NT2/D1 (cell line): Measurements from ENCODE around the gene OPALIN.
"Not testable (repeated sequence)": the region's sequence is repeated elsewhere in the genome, so short reads cannot be mapped to it uniquely, and the experiment has no call there.

Source experiments
- DNase-seq: peaks from one replicate; pipeline ENCODE4 v3.0.0-alpha.2; 2011; ENCODE audit warnings: low read depth, low spot score
- H3K27me3 ChIP-seq: 2 replicates; pipeline ENCODE4 v1.6.0; 2011; ENCODE audit warnings: mild to moderate bottlenecking; ENCODE audit not compliant: insufficient read length, insufficient read depth
- H3K36me3 ChIP-seq: 2 replicates; pipeline ENCODE4 v1.6.1; 2011; ENCODE audit warnings: mild to moderate bottlenecking, low read length, mixed read lengths; ENCODE audit not compliant: insufficient read depth, insufficient read length
- H3K4me1 ChIP-seq: 2 replicates; pipeline ENCODE4 v1.5.1; 2011; ENCODE audit not compliant: insufficient read depth, insufficient read length
- H3K4me3 ChIP-seq: 2 replicates; pipeline ENCODE4 v1.5.1; 2011; ENCODE audit warnings: low read depth; ENCODE audit not compliant: insufficient read length
- H3K9ac ChIP-seq: 2 replicates; pipeline ENCODE4 v1.6.0; 2011; ENCODE audit warnings: low read depth; ENCODE audit not compliant: insufficient read length
- H3K9me3 ChIP-seq: 2 replicates; pipeline ENCODE4 v1.5.1; 2011; ENCODE audit warnings: mild to moderate bottlenecking, low read length; ENCODE audit not compliant: insufficient read depth
- SUZ12 ChIP-seq: IDR thresholded peaks from 2 replicates; pipeline ENCODE4 v1.6.1; 2011; ENCODE audit not compliant: insufficient read length, insufficient read depth; ENCODE audit errors: extremely low read depth
- YY1 ChIP-seq: IDR thresholded peaks from 2 replicates; pipeline ENCODE4 v1.6.1; 2011; ENCODE audit not compliant: insufficient read length, insufficient read depth
- ZNF274 ChIP-seq: IDR thresholded peaks from 2 replicates; pipeline ENCODE4 v1.6.1; 2011; ENCODE audit warnings: mild to moderate bottlenecking, low read depth, low read length

The OPALIN gene

GRCh38 chr10:96309628-96310320 lies 49.0 kb downstream of the OPALIN start:
- peak; percentile 93 for DNase-seq
- Histone ChIP-seq H3K27me3 (no peaks in the 10 kb centered on the region), H3K9me3 (no peaks in the 10 kb centered on the region), H3K4me3 (no peak overlapping the region), H3K4me1 (peaks cover 5% of the 10 kb centered on the region), H3K36me3 (no peaks in the 10 kb centered on the region), H3K9ac (no peak overlapping the region)
- TF ChIP-seq YY1, result peak; percentile 15
- no peak for TF ChIP-seq ZNF274
- no peak for TF ChIP-seq SUZ12

DNA sequence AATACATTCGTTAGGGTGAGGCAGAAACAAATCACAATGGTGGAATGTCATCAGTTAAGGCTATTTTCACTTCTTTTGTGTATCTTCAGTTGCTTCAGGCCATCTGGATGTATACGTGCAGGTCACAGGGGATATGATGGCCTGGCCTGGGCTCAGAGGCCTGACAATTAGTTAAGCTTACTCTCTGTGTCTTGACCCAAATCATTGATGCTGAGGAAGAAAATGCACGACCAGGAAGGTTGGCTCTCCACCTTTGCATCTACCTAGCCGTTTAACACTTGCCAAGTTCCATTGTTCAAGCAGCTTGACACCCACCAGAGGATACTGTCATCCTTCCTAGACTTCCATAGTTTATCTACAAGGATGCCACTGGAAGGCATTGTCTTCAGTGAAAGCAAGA lies 49.9 kb downstream of the OPALIN start:
- H3K9ac ChIP-seq, H3K4me1 ChIP-seq, H3K4me3 ChIP-seq, H3K27me3 ChIP-seq, H3K36me3 ChIP-seq, H3K9me3 ChIP-seq: not testable (repeated sequence)
- peak; percentile 38 for TF ChIP-seq YY1
- peak; percentile 3 for DNase-seq

DNA sequence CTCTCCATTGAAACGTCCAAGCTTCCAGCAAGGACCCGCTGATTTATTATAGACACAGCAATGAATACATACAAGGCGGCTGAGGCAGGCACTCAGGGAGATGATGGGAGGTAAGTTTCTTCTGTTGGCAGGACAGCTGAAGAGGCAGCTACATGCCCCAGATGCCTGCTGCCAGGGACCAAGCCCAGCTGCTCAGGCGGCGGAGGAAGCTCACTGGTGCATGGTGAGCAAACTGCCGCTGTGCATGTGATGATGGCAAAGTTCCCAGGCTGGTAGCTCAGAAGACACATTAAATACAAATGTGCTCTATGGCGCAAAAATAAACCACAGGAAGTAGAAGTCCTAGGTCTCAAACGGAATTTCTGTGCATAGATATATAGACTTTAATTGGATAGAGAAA lies 52.3 kb downstream of the OPALIN start:
- Histone ChIP-seq H3K9ac (no peak overlapping the region), H3K27me3 (no peaks in the 10 kb centered on the region), H3K4me1 (peaks cover 5% of the 10 kb centered on the region), H3K9me3 (no peaks in the 10 kb centered on the region), H3K4me3 (no peak overlapping the region), H3K36me3 (no peaks in the 10 kb centered on the region)
- no peak for DNase-seq
- TF ChIP-seq ZNF274 (no peak), SUZ12 (no peak), YY1 (no peak)

- no peak for DNase-seq
- Histone ChIP-seq H3K9me3 (no peaks in the 10 kb centered on the region; the same call in 1 of the 2 replicates), H3K9ac (no peak overlapping the region), H3K4me1 (peaks cover 5% of the 10 kb centered on the region), H3K36me3 (no peaks in the 10 kb centered on the region), H3K4me3 (no peak overlapping the region), H3K27me3 (no peaks in the 10 kb centered on the region)
- TF ChIP-seq ZNF274 (no peak), SUZ12 (no peak), YY1 (no peak)
Measured at GRCh38 chr10:96305019-96305418, 53.8 kb downstream of the OPALIN start.

DNA sequence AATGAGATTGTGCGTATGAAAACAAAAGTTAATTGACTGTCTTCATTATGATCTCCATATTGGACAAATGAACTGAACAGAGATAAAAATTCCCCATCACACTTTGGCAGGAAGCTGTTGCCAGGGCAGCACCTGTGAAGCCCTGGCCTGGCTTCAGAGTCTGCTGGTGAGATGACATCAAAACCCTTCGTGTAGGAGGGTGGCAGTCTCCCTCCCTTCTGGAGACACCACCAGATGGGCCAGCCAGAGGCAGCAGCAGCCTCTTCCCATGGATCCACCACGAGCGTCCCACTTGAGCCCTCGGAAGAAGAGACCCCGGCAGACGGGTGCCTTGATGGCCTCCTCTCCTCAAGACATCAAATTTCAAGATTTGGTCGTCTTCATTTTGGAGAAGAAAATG lies 54.6 kb downstream of the OPALIN start, which contains the start of gene DNTT:
Gene DNTT (plus strand): TSS at position 205 of the 400 bp plus-strand sequence. CDS start 64 bp downstream, at position 269.
- Histone ChIP-seq H3K4me3 (no peak within 1 kb of the TSS), H3K4me1 (peaks cover 5% of the 10 kb centered on the region), H3K9ac (no peak within 1 kb of the TSS)

DNA sequence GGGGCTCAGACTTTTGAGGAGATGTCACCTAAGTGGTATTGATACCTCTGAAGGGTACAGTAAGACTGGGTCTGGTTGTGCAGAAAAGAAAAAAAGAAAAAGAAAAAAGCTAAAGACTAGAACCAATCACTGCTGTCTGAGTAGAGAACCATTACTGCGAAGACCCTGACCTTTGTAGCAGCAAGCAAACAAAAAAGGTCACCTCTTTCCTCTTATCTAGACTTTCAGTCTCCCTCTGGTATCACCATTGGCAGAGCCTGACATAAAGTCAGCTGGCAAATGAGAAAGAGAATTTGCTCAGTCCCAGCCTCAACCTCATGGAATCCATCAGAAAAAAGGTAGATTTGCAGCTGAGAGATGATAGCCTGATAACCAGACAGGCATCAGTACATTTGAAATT lies 57.2 kb downstream of the OPALIN start:
- H3K4me3 ChIP-seq, result no peak overlapping the region
- no peaks in the 10 kb centered on the region for H3K4me1 ChIP-seq
- TF ChIP-seq ZNF274 (no peak), YY1 (no peak), SUZ12 (no peak)

More for the DNA sequence above, 54.6 kb downstream of the OPALIN start, which contains the start of gene DNTT:
- no peaks in the 10 kb centered on the region for H3K27me3 ChIP-seq
- no peak for DNase-seq
- TF ChIP-seq YY1 (no peak), SUZ12 (no peak), ZNF274 (no peak)
- no peaks in the 10 kb centered on the region for H3K36me3 ChIP-seq
- H3K9me3 ChIP-seq, result no peaks in the 10 kb centered on the region; the same call in 1 of the 2 replicates

DNA sequence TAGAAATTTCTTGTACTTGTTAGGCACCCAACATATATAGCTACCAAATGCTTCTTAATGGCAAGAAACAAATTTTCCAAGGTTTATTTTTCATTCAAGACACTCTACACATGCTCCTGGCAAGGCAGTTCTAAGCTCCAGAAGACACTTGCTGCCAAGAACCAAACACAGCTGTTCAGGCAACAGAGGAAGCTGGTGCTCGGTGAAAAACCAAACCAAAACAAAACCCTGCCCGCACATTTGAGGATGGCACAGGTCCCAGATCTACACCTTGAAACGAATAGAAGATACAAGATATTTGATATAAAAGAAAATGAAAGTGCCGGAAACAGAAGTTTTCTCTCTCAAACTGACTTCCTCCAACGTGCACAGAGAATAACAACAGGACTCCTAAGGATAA lies 59.4 kb downstream of the OPALIN start:
- Histone ChIP-seq H3K36me3 (no peaks in the 10 kb centered on the region), H3K9ac (no peak overlapping the region), H3K9me3 (no peaks in the 10 kb centered on the region; the same call in 1 of the 2 replicates), H3K27me3 (no peaks in the 10 kb centered on the region), H3K4me3 (no peak overlapping the region), H3K4me1 (no peaks in the 10 kb centered on the region)
- TF ChIP-seq YY1 (no peak), SUZ12 (no peak), ZNF274 (no peak)
- no peak for DNase-seq

More for the DNA sequence above, 57.2 kb downstream of the OPALIN start:
- Histone ChIP-seq H3K36me3 (no peaks in the 10 kb centered on the region), H3K9ac (no peak overlapping the region), H3K27me3 (no peaks in the 10 kb centered on the region), H3K9me3 (no peaks in the 10 kb centered on the region; the same call in 1 of the 2 replicates)
- no peak for DNase-seq

GRCh38 chr10:96298362-96298761 lies 60.4 kb downstream of the OPALIN start:
- no peaks in the 10 kb centered on the region for H3K36me3 ChIP-seq
- no peaks in the 10 kb centered on the region; the same call in 1 of the 2 replicates for H3K9me3 ChIP-seq
- H3K4me1 ChIP-seq, result no peaks in the 10 kb centered on the region
- H3K27me3 ChIP-seq, result no peaks in the 10 kb centered on the region
- H3K9ac ChIP-seq, result no peak overlapping the region
- DNase-seq, result no peak
- TF ChIP-seq ZNF274, result no peak
- no peak for TF ChIP-seq YY1
- TF ChIP-seq SUZ12, result no peak
- no peak overlapping the region for H3K4me3 ChIP-seq
